Activated naive CD4-positive, alpha-beta T cell treated with anti-CD3 and anti-CD28 coated beads, Interleukin-2, amount 50 U/mL, for 24 hours (primary cell): ENCODE results near the gene SERPINA9.

Experiments used
- H3K27ac Mint-ChIP-seq: one replicate; pipeline ENCODE4 v1.8.0; 2021; ENCODE audit warnings: mild to moderate bottlenecking, mixed read lengths
- H3K27me3 Mint-ChIP-seq: one replicate; pipeline ENCODE4 v1.8.0; 2021; ENCODE audit warnings: mixed read lengths
- H3K36me3 Mint-ChIP-seq: one replicate; pipeline ENCODE4 v1.8.0; 2021; ENCODE audit warnings: mixed read lengths
- H3K4me1 Mint-ChIP-seq: one replicate; pipeline ENCODE4 v1.8.0; 2021; ENCODE audit warnings: mixed read lengths
- H3K4me3 Mint-ChIP-seq: one replicate; pipeline ENCODE4 v1.8.0; 2021; ENCODE audit warnings: mild to moderate bottlenecking, mixed read lengths
- H3K9me3 Mint-ChIP-seq: one replicate; pipeline ENCODE4 v1.8.0; 2021; ENCODE audit warnings: mixed read lengths

The SERPINA9 gene

GRCh38 chr14:94458558-94459205 lies 17.3 kb downstream of the SERPINA9 start:
- Mint-ChIP-seq H3K36me3 (no peaks in the 10 kb centered on the region), H3K4me1 (no peaks in the 10 kb centered on the region), H3K27ac (no peak overlapping the region), H3K27me3 (peaks cover 14% of the 10 kb centered on the region), H3K9me3 (peaks cover 5% of the 10 kb centered on the region), H3K4me3 (no peak overlapping the region)

- no peak overlapping the region for H3K27ac Mint-ChIP-seq
- no peaks in the 10 kb centered on the region for H3K36me3 Mint-ChIP-seq
- peaks cover 15% of the 10 kb centered on the region for H3K27me3 Mint-ChIP-seq
- peaks cover 5% of the 10 kb centered on the region for H3K9me3 Mint-ChIP-seq
- H3K4me1 Mint-ChIP-seq = no peaks in the 10 kb centered on the region
- no peak overlapping the region for H3K4me3 Mint-ChIP-seq
Observed at GRCh38 chr14:94458096-94458495, 17.9 kb downstream of the SERPINA9 start.

- Mint-ChIP-seq H3K4me3 (no peak overlapping the region), H3K9me3 (peaks cover 5% of the 10 kb centered on the region), H3K36me3 (no peaks in the 10 kb centered on the region), H3K27ac (no peak overlapping the region), H3K27me3 (peaks cover 12% of the 10 kb centered on the region), H3K4me1 (no peaks in the 10 kb centered on the region)
Observed at GRCh38 chr14:94455928-94456327, 20.1 kb downstream of the SERPINA9 start.

- H3K27ac Mint-ChIP-seq = no peak overlapping the region
- peaks cover 5% of the 10 kb centered on the region for H3K9me3 Mint-ChIP-seq
- H3K4me1 Mint-ChIP-seq = no peaks in the 10 kb centered on the region
- H3K27me3 Mint-ChIP-seq = peaks cover 20% of the 10 kb centered on the region
- H3K4me3 Mint-ChIP-seq = no peak overlapping the region
- no peaks in the 10 kb centered on the region for H3K36me3 Mint-ChIP-seq
Observed at GRCh38 chr14:94451826-94452225, 24.2 kb downstream of the SERPINA9 start.

GRCh38 chr14:94451091-94451771 lies 24.8 kb downstream of the SERPINA9 start:
- peaks cover 5% of the 10 kb centered on the region for H3K9me3 Mint-ChIP-seq
- H3K4me1 Mint-ChIP-seq = no peaks in the 10 kb centered on the region
- no peak overlapping the region for H3K4me3 Mint-ChIP-seq
- H3K27ac Mint-ChIP-seq = no peak overlapping the region
- no peaks in the 10 kb centered on the region for H3K36me3 Mint-ChIP-seq
- peaks cover 20% of the 10 kb centered on the region for H3K27me3 Mint-ChIP-seq

- Mint-ChIP-seq H3K9me3 (peaks cover 5% of the 10 kb centered on the region), H3K27ac (no peak overlapping the region), H3K27me3 (peaks cover 19% of the 10 kb centered on the region), H3K36me3 (no peaks in the 10 kb centered on the region), H3K4me3 (no peak overlapping the region), H3K4me1 (no peaks in the 10 kb centered on the region)
Observed at GRCh38 chr14:94450722-94451090, 25.3 kb downstream of the SERPINA9 start.

- no peak overlapping the region for H3K27ac Mint-ChIP-seq
- no peaks in the 10 kb centered on the region for H3K36me3 Mint-ChIP-seq
- no peak overlapping the region for H3K4me3 Mint-ChIP-seq
- H3K27me3 Mint-ChIP-seq = peaks cover 16% of the 10 kb centered on the region
- H3K4me1 Mint-ChIP-seq = no peaks in the 10 kb centered on the region
- H3K9me3 Mint-ChIP-seq = peaks cover 5% of the 10 kb centered on the region
Observed at GRCh38 chr14:94449930-94450329, 26.1 kb downstream of the SERPINA9 start.

DNA sequence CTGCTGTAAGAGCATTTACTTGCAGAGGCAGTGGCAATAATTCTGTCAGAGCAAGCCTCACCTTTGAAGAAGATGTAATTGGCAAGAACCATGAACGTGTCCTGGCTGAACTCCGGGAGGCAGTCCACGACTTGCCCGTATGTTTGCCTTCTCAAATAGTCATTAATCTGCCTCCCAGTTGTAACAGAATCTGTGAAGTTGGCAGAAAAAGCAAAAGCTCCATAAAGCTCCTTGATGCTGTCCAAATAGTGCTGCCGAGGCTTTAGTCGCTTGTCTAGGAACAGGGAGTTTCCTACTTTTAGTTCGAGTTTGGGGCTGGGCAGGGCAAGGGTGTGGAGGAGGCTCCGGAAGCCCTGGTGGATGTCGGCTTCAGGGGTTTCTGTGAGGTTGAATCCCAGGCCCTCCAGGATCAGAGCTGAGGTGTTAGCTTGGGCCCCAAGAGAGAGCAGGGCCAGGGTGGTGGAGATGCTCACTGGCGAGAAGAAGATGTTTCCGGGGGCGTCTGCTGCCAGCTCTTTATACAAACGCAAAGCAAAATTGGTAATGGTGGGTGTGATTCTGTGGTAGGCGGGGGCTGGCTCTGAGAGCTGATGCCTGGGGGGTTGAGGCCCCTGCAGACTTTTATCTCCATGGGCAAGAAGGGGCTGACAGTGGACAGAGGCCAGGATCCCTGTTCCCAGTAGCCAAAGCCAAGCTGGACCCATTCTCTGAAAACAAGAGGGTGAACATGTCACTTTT lies 27.8 kb downstream of the SERPINA9 start:
- Mint-ChIP-seq H3K27me3 (peaks cover 16% of the 10 kb centered on the region), H3K36me3 (no peaks in the 10 kb centered on the region), H3K4me3 (no peak overlapping the region), H3K27ac (no peak overlapping the region), H3K4me1 (no peaks in the 10 kb centered on the region), H3K9me3 (no peaks in the 10 kb centered on the region)

DNA sequence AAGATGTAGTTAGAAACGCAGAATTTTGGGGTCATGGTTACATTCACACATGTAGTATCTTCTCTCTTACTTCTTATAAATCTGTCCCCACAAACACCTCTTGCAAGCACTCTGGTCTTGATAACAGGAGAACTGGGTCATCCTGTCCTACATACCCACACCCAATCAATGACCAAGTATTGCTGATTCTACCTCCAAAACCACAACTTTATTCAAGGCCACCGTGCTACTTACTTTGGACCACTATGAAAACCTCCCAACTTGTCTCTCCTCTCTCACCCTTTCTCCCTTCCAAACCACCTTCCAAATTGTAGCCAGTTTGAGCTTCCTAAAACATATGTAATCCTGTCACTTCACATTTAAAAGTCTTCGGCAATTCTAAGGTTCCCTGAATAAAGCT lies 28.8 kb downstream of the SERPINA9 start:
- no peak overlapping the region for H3K27ac Mint-ChIP-seq
- no peak overlapping the region for H3K4me3 Mint-ChIP-seq
- peaks cover 12% of the 10 kb centered on the region for H3K27me3 Mint-ChIP-seq
- H3K9me3 Mint-ChIP-seq = no peaks in the 10 kb centered on the region
- no peaks in the 10 kb centered on the region for H3K36me3 Mint-ChIP-seq
- no peaks in the 10 kb centered on the region for H3K4me1 Mint-ChIP-seq

GRCh38 chr14:94446126-94446525 lies 29.9 kb downstream of the SERPINA9 start:
- Mint-ChIP-seq H3K9me3 (peaks cover 5% of the 10 kb centered on the region), H3K27ac (no peak overlapping the region), H3K4me1 (no peaks in the 10 kb centered on the region), H3K36me3 (no peaks in the 10 kb centered on the region), H3K27me3 (peaks cover 14% of the 10 kb centered on the region), H3K4me3 (no peak overlapping the region)

DNA sequence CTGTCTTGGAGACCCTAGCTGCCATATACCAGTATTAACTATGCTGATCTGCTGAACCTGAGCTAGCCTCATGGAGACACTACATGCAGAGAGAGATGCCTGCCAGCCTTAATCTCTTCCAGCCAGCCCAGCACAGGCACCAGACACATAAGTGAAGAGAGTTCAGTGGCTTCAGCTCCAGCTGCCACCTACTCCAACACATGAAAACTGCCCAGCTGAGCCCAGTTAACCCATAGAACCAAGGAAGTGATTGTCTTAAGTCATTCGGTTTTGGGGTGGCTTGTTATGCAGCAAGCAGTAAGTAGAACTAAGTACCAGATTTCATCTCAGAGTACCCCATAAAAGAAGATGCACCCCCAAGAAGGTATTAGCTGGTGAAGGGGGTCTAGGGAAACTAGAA lies 31.0 kb downstream of the SERPINA9 start:
- H3K27me3 Mint-ChIP-seq = peaks cover 11% of the 10 kb centered on the region
- no peaks in the 10 kb centered on the region for H3K4me1 Mint-ChIP-seq
- H3K4me3 Mint-ChIP-seq = no peak overlapping the region
- peaks cover 5% of the 10 kb centered on the region for H3K9me3 Mint-ChIP-seq
- no peak overlapping the region for H3K27ac Mint-ChIP-seq
- H3K36me3 Mint-ChIP-seq = no peaks in the 10 kb centered on the region

GRCh38 chr14:94441531-94442205 lies 34.3 kb downstream of the SERPINA9 start:
- no peak overlapping the region for H3K27ac Mint-ChIP-seq
- no peaks in the 10 kb centered on the region for H3K36me3 Mint-ChIP-seq
- H3K4me1 Mint-ChIP-seq = no peaks in the 10 kb centered on the region
- peaks cover 5% of the 10 kb centered on the region for H3K27me3 Mint-ChIP-seq
- H3K9me3 Mint-ChIP-seq = peaks cover 5% of the 10 kb centered on the region
- no peak overlapping the region for H3K4me3 Mint-ChIP-seq

- Mint-ChIP-seq H3K27ac (no peak overlapping the region), H3K4me3 (no peak overlapping the region), H3K27me3 (peaks cover 7% of the 10 kb centered on the region), H3K9me3 (peaks cover 5% of the 10 kb centered on the region), H3K4me1 (no peaks in the 10 kb centered on the region), H3K36me3 (no peaks in the 10 kb centered on the region)
Observed at GRCh38 chr14:94441130-94441529, 34.9 kb downstream of the SERPINA9 start.

GRCh38 chr14:94439453-94440057 lies 36.4 kb downstream of the SERPINA9 start:
- Mint-ChIP-seq H3K27me3 (peaks cover 17% of the 10 kb centered on the region), H3K36me3 (peaks cover 3% of the 10 kb centered on the region), H3K4me1 (no peaks in the 10 kb centered on the region), H3K27ac (no peak overlapping the region), H3K9me3 (peaks cover 5% of the 10 kb centered on the region), H3K4me3 (no peak overlapping the region)

DNA sequence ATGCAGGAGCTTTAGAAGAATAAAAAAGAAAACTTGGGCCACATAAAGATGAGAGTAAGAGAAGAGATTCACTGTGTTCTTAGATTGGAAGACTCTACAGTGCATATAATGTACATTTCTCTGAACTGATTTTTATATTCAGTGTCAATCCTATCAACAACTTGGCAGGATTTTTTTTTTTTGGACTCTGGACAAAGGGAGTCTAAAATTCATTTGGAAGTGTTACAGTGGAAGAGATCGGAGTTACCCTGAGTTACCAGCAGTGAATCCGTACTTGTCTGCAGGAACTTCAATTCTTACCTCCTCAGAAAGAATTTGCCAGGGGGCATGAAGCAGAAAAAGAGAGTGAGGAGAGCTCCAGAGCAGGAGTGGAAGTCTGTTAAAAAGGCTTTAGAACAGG lies 47.4 kb downstream of the SERPINA9 start:
- Mint-ChIP-seq H3K4me3 (no peak overlapping the region), H3K27ac (no peak overlapping the region), H3K9me3 (no peaks in the 10 kb centered on the region), H3K27me3 (peaks cover 14% of the 10 kb centered on the region), H3K36me3 (no peaks in the 10 kb centered on the region), H3K4me1 (no peaks in the 10 kb centered on the region)
